KOPT-K1 (cell line): ENCODE data around the gene ADAMTSL5.

Experiments
- H3K27ac ChIP-seq: fragments of 200-600 bp; sonication (generic); 2 replicates; pipeline ENCODE4 v1.5.1; 2016; ENCODE audit warnings: antibody characterized with exemption, mild to moderate bottlenecking, low read depth, low read length; ENCODE audit not compliant: poor library complexity, severe bottlenecking
- H3K36me3 ChIP-seq: fragments of 200-600 bp; sonication (generic); 2 replicates; pipeline ENCODE4 v1.5.1; 2017; ENCODE audit warnings: antibody characterized with exemption, mild to moderate bottlenecking, low read length, moderate library complexity; ENCODE audit not compliant: insufficient read depth
- H3K9me3 ChIP-seq: fragments of 200-600 bp; sonication (generic); 2 replicates; pipeline ENCODE4 v1.5.1; 2017; ENCODE audit warnings: antibody characterized with exemption, low read length, mild to moderate bottlenecking; ENCODE audit not compliant: insufficient read depth, poor library complexity, severe bottlenecking

ADAMTSL5 gene

GRCh38 chr19:1474011-1474764 is 38.6 kb downstream of the ADAMTSL5 start:
- Histone ChIP-seq H3K36me3 (peaks cover 26% of the 10 kb centered on the region; the same call in 1 of the 2 replicates), H3K9me3 (no peaks in the 10 kb centered on the region), H3K27ac (no peak overlapping the region)

- Histone ChIP-seq H3K27ac (no peak overlapping the region), H3K9me3 (no peaks in the 10 kb centered on the region), H3K36me3 (peaks cover 26% of the 10 kb centered on the region; the same call in 1 of the 2 replicates)
These were observed 39.6 kb downstream of the ADAMTSL5 start for GRCh38 chr19:1473085-1473851.

GRCh38 chr19:1472231-1473084 is 40.4 kb downstream of the ADAMTSL5 start:
- Histone ChIP-seq H3K9me3 (no peaks in the 10 kb centered on the region), H3K27ac (no peak overlapping the region), H3K36me3 (peaks cover 25% of the 10 kb centered on the region; the same call in 1 of the 2 replicates)

- no peaks in the 10 kb centered on the region for H3K9me3 ChIP-seq
- H3K27ac ChIP-seq, result no peak overlapping the region
- peaks cover 19% of the 10 kb centered on the region; the same call in 1 of the 2 replicates for H3K36me3 ChIP-seq
These were observed 41.2 kb downstream of the ADAMTSL5 start for GRCh38 chr19:1471515-1472160.

- peaks cover 15% of the 10 kb centered on the region; the same call in 1 of the 2 replicates for H3K36me3 ChIP-seq
- H3K27ac ChIP-seq, result no peak overlapping the region
- H3K9me3 ChIP-seq, result no peaks in the 10 kb centered on the region
These were observed 41.8 kb downstream of the ADAMTSL5 start for GRCh38 chr19:1471010-1471514.

GRCh38 chr19:1470305-1471009 is 42.4 kb downstream of the ADAMTSL5 start:
- Histone ChIP-seq H3K27ac (no peak overlapping the region), H3K36me3 (peaks cover 12% of the 10 kb centered on the region; the same call in 1 of the 2 replicates)

GRCh38 chr19:1470055-1470304 is 42.8 kb downstream of the ADAMTSL5 start:
- no peak overlapping the region for H3K27ac ChIP-seq
- no peaks in the 10 kb centered on the region for H3K9me3 ChIP-seq
- peaks cover 8% of the 10 kb centered on the region; the same call in 1 of the 2 replicates for H3K36me3 ChIP-seq

More at GRCh38 chr19:1470305-1471009, 42.4 kb downstream of the ADAMTSL5 start:
- no peaks in the 10 kb centered on the region for H3K9me3 ChIP-seq

- no peak overlapping the region for H3K27ac ChIP-seq
- peaks cover 3% of the 10 kb centered on the region; the same call in 1 of the 2 replicates for H3K36me3 ChIP-seq
- H3K9me3 ChIP-seq, result no peaks in the 10 kb centered on the region
These were observed 43.4 kb downstream of the ADAMTSL5 start for GRCh38 chr19:1469255-1470054.

GRCh38 chr19:1468821-1469254 is 44.0 kb downstream of the ADAMTSL5 start:
- Histone ChIP-seq H3K36me3 (no peaks in the 10 kb centered on the region), H3K9me3 (no peaks in the 10 kb centered on the region), H3K27ac (no peak overlapping the region)

GRCh38 chr19:1468274-1468820 is 44.5 kb downstream of the ADAMTSL5 start:
- H3K36me3 ChIP-seq, result no peaks in the 10 kb centered on the region
- no peaks in the 10 kb centered on the region for H3K9me3 ChIP-seq
- no peak overlapping the region for H3K27ac ChIP-seq

GRCh38 chr19:1467490-1468273 is 45.1 kb downstream of the ADAMTSL5 start:
- Histone ChIP-seq H3K9me3 (no peaks in the 10 kb centered on the region), H3K27ac (no peak overlapping the region), H3K36me3 (no peaks in the 10 kb centered on the region)

- Histone ChIP-seq H3K36me3 (no peaks in the 10 kb centered on the region), H3K27ac (no peak overlapping the region), H3K9me3 (no peaks in the 10 kb centered on the region)
These were observed 45.7 kb downstream of the ADAMTSL5 start for GRCh38 chr19:1467215-1467489.
